Memory B cell (primary cell): ENCODE results near the gene CD55.

Experiments
- ATAC-seq: fragments of 150-1000 bp; cut with Tn5 transposase; 2 replicates; pipeline ENCODE4 v1.10.0; 2021; ENCODE audit warnings: low read depth, mild to moderate bottlenecking, moderate library complexity
- DNase-seq, 2 donors: peaks; one replicate each; pipeline ENCODE4 v3.0.0; 2022; ENCODE audit warnings: low spot score in 2 of 2
- H3K27ac Mint-ChIP-seq: one replicate; pipeline ENCODE4 v1.8.0; 2022; ENCODE audit warnings: mild to moderate bottlenecking, moderate library complexity, mixed read lengths
- H3K27me3 Mint-ChIP-seq: one replicate; pipeline ENCODE4 v1.8.0; 2022; ENCODE audit warnings: mixed read lengths
- H3K36me3 Mint-ChIP-seq: one replicate; pipeline ENCODE4 v1.8.0; 2022; ENCODE audit warnings: mild to moderate bottlenecking, mixed read lengths
- H3K4me1 Mint-ChIP-seq: one replicate; pipeline ENCODE4 v1.8.0; 2022; ENCODE audit warnings: mixed read lengths
- H3K4me3 Mint-ChIP-seq: one replicate; pipeline ENCODE4 v1.8.0; 2022; ENCODE audit warnings: mild to moderate bottlenecking, moderate library complexity, mixed read lengths
- H3K9me3 Mint-ChIP-seq: one replicate; pipeline ENCODE4 v1.8.0; 2022; ENCODE audit warnings: mixed read lengths

The CD55 gene

GRCh38 chr1:207389728-207390464 is 68.4 kb downstream of the CD55 start:
- DNase-seq (no peak), ATAC-seq (no peak)
- Mint-ChIP-seq H3K4me3 (no peak overlapping the region), H3K27ac (no peak overlapping the region), H3K9me3 (peaks cover 7% of the 10 kb centered on the region), H3K36me3 (peaks cover 6% of the 10 kb centered on the region), H3K4me1 (peaks cover 3% of the 10 kb centered on the region), H3K27me3 (no peaks in the 10 kb centered on the region)

DNA sequence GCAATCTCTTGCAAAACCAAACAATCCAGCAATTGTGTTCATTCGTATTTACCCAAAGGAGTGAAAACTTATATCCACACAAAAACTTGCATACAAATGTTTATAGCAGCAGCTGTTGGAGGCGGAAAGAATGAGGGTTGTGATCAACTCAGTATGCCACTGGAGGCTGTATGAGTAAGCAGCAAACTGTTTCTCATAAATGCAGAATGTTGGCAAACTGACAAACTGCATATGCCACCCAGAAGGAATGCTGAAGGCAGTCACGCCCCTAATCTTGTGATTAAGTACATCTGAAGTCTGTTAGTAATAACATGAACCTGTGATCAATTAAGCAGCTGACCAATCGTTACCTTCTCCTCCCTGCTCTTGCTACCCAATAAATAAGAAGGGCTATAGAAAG is 72.1 kb downstream of the CD55 start:
- H3K27ac Mint-ChIP-seq: no peak overlapping the region
- H3K9me3 Mint-ChIP-seq: no peaks in the 10 kb centered on the region
- ATAC-seq: no peak
- peaks cover 14% of the 10 kb centered on the region for H3K4me1 Mint-ChIP-seq
- no peak overlapping the region for H3K4me3 Mint-ChIP-seq
- peaks cover 1% of the 10 kb centered on the region for H3K36me3 Mint-ChIP-seq
- no peaks in the 10 kb centered on the region for H3K27me3 Mint-ChIP-seq
- DNase-seq: no peak

DNA sequence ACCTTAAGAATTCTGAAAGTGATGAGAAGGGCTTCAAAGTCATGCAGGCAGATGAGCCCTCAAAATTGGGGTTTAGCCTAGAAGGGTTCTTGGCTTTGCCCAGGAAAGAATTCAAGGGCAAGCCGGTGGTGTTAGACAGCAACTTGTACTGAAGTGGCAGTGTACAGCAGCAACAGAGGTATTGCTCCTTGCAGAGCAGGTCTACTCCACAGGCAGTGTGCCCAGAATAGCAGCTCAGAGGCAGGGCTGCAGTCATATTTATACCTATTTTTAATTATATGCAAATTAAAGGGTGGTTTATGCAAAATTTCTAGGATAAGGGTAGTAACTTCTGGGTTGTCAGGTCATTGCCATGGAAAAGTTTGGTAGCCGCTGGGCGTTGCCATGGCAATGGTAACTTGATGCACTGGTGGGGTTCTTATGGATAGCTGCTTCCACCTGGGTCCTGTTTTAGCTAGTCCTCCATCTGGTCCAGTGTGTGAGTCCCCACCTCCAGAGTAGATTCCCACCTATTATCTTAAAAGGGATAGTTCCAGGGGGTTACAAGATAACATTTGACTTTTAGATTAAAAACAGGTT is 74.8 kb downstream of the CD55 start:
- Mint-ChIP-seq H3K27me3 (no peaks in the 10 kb centered on the region), H3K4me1 (peaks cover 14% of the 10 kb centered on the region), H3K4me3 (no peak overlapping the region), H3K9me3 (no peaks in the 10 kb centered on the region), H3K36me3 (peaks cover 1% of the 10 kb centered on the region), H3K27ac (no peak overlapping the region)
- no peak for ATAC-seq
- no peak for DNase-seq

GRCh38 chr1:207397525-207397926 is 76.0 kb downstream of the CD55 start:
- Mint-ChIP-seq H3K4me1 (peaks cover 11% of the 10 kb centered on the region), H3K36me3 (peaks cover 1% of the 10 kb centered on the region), H3K9me3 (no peaks in the 10 kb centered on the region), H3K4me3 (no peak overlapping the region), H3K27me3 (no peaks in the 10 kb centered on the region), H3K27ac (no peak overlapping the region)
- no peak for ATAC-seq
- DNase-seq: no peak

DNA sequence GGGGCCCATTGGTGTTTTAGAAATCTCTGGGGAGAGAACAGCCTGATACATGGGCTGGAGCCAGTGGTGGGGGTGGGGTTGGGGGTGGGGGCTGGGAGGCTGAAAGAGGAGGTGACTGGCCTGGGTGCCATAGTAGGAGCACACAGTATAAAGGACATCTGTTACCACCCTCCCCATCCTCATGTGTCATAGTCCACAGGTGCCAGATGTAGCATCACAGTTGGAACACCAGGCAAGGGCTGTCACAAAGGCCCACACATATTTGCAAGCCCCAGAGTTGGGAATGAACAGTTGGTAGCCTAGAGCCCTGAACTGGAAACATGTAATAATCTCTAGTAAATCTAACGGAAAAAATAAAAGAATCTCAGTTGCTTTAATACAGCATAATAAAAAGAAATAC is 77.5 kb downstream of the CD55 start:
- no peaks in the 10 kb centered on the region for H3K27me3 Mint-ChIP-seq
- DNase-seq (no peak), ATAC-seq (no peak)
- H3K4me1 Mint-ChIP-seq: peaks cover 11% of the 10 kb centered on the region
- no peaks in the 10 kb centered on the region for H3K36me3 Mint-ChIP-seq
- no peaks in the 10 kb centered on the region for H3K9me3 Mint-ChIP-seq
- no peak overlapping the region for H3K27ac Mint-ChIP-seq
- H3K4me3 Mint-ChIP-seq: no peak overlapping the region

DNA sequence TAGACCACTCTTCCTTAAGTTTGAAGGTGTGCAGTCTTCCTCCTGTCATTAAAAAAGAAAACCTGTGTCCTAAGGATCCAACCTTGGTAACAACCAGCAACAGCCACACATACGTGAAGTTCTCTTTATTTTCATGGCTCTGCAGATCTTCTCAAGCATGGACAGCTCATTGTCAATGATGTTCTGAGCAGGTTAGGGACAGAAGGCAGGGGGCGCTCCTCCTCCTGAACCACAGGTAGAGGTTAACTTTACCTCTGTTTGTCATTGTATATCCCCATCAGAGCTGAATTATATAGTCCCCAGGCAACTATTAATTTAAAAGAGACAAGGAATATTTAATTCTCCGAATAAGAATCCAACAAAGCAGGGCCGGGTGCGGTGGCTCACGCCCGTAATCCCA is 80.1 kb downstream of the CD55 start:
- Mint-ChIP-seq H3K27me3 (no peaks in the 10 kb centered on the region), H3K36me3 (no peaks in the 10 kb centered on the region), H3K27ac (no peak overlapping the region), H3K4me1 (peaks cover 10% of the 10 kb centered on the region), H3K9me3 (no peaks in the 10 kb centered on the region), H3K4me3 (no peak overlapping the region)
- no peak for ATAC-seq
- no peak for DNase-seq

DNA sequence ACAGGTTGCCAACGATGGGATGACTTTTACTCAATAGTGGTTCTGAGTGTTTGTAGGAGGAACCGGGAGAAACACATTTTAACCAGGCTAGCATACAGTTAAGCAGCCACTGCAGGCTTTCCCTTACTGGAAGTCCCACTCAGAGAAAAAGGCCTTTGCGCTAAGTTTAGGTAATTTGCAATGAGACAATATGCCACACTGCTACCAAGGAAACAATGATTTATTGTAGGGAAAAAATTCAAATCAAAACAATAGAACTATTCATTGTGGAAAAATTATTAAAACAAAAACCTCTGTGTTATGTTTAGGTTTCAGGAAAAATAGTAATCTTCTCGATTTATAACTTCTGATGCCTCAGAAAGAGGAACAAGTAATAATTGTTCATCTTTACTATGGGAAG is 81.3 kb downstream of the CD55 start:
- no peak overlapping the region for H3K4me3 Mint-ChIP-seq
- no peaks in the 10 kb centered on the region for H3K27me3 Mint-ChIP-seq
- no peaks in the 10 kb centered on the region for H3K36me3 Mint-ChIP-seq
- no peak overlapping the region for H3K27ac Mint-ChIP-seq
- H3K9me3 Mint-ChIP-seq: no peaks in the 10 kb centered on the region
- peaks cover 11% of the 10 kb centered on the region for H3K4me1 Mint-ChIP-seq
- ATAC-seq: no peak
- DNase-seq: no peak

DNA sequence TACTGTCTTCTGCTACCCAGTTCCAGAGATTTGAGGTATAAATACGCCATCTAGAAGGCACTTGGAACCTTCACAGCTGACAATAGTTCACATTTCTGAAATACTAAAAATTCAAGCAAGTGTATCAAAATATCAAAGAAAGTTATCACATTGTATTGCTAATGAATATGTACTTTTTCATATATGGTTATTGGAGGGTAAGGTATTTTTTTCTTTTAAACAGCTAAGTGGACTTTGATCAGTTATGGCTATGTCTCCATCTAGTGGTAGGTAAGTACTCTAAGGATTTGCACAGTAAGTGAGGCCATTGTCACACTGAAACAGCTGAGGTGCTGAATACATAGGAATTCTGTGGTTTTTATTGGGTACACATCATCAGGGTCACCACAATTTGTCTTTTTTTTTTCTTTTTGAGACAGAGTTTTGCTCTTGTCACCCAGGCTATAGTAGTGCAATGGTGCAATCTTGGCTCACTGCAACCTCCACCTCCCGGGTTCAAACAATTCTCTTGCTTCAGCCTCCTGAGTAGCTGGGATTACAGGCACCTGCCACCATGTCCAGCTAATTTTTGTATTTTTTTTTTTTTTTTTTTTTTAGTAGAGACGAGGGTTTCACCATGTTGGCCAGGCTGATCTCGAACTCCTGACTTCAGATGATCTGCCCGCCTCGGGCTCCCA is 83.5 kb downstream of the CD55 start:
- ATAC-seq (peak; percentile 89), DNase-seq (peak in 1 of 2 donors; percentile 40)
- Mint-ChIP-seq H3K4me3 (no peak overlapping the region), H3K4me1 (peaks cover 16% of the 10 kb centered on the region), H3K27ac (no peak overlapping the region), H3K36me3 (no peaks in the 10 kb centered on the region), H3K9me3 (no peaks in the 10 kb centered on the region), H3K27me3 (no peaks in the 10 kb centered on the region)

DNA sequence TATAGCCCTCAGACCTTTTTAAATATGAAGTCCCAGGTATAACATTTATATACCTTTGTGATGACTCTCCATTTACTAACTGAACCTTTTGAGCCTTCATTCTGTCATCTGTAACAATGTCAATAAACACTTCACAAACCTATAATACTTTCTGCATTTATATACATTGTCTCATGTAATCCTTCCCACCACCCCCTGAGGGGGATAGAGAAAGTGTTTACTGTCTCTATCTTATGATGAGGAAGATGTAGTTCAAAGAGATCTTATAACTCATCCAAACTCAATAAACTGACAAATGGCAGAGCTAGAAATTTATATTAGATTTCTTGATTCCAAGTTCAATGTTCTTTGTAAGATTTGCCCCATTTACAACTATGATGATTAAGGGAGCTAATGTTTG is 84.3 kb downstream of the CD55 start:
- DNase-seq (no peak), ATAC-seq (peak; percentile 56)
- no peak overlapping the region for H3K27ac Mint-ChIP-seq
- no peaks in the 10 kb centered on the region for H3K36me3 Mint-ChIP-seq
- no peak overlapping the region for H3K4me3 Mint-ChIP-seq
- H3K9me3 Mint-ChIP-seq: no peaks in the 10 kb centered on the region
- H3K27me3 Mint-ChIP-seq: no peaks in the 10 kb centered on the region
- H3K4me1 Mint-ChIP-seq: peaks cover 17% of the 10 kb centered on the region

GRCh38 chr1:207407655-207408260 is 86.3 kb downstream of the CD55 start:
- H3K4me1 Mint-ChIP-seq: peaks cover 31% of the 10 kb centered on the region
- no peak overlapping the region for H3K4me3 Mint-ChIP-seq
- H3K27ac Mint-ChIP-seq: peak overlapping the region; percentile 38
- no peaks in the 10 kb centered on the region for H3K36me3 Mint-ChIP-seq
- no peak for DNase-seq
- ATAC-seq: no peak
- no peaks in the 10 kb centered on the region for H3K9me3 Mint-ChIP-seq
- H3K27me3 Mint-ChIP-seq: no peaks in the 10 kb centered on the region
